Measurements from ENCODE around the gene CCND1.

The CCND1 gene

DNA sequence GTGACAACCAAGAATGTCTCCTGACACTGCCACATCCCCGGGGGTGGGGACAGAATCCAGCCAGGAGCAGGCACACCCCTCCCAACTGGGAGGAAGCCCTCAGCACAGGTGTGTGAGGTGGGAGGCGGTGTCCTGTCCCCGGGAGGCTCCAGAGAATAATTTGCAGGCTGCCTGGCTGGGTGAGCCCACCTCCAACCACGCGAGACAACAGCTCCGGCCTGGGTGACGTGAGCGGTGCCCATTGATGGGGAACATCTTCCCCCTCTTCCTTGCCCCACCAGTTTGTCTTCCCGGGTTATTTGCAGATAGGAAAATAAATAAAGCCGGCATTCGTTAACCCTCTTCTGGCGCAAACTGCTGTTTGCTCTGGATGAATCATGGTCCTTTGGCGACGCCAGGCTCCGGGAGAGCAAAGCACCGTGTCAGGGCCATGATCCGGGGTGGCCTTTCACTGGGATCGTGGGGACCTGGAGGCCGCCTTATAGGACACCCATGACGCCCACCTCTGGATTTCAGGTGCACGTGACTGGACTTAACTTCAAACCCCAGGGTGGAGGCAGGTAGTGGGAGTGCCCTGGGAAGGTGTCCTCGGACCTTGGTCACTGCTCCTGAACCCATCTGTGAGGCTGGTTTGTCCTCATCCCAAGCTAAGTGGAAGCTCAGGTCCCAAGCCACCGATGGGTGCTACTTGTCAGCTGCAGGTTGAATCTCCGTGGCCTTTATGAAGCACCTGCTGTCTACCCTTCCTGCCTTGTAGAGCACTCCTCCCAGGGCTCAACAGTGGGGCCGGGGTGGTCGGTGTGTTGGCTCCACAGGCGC, 13.9 kb downstream of the CCND1 start:
- 94% methylated on average over 22 of the region's 27 CpGs for WGBS (ENCODE audit: insufficient coverage)
- Histone ChIP-seq H3K36me3 (ENCODE audit: control insufficient read depth in 4 of 4, insufficient read depth in 4 of 4, low read length in 3 of 4) (no peaks in the 10 kb centered on the region), H3K27ac (ENCODE audit: insufficient read depth in 1 of 2, low read depth in 1 of 2, low read length in 2 of 2, poor library complexity in 1 of 2, severe bottlenecking in 2 of 2) (no peak overlapping the region), H3K4me3 (ENCODE audit: control insufficient read depth in 1 of 7, extremely low read depth in 1 of 7, insufficient read depth in 4 of 7, low read depth in 2 of 7, low read length in 6 of 7) (no peak overlapping the region), H3K9me3 (ENCODE audit: control extremely low read depth in 1 of 5, control insufficient read depth in 4 of 5, insufficient read depth in 2 of 5, low read depth in 1 of 5, low read length in 4 of 5) (no peaks in the 10 kb centered on the region), H3K4me1 (ENCODE audit: control extremely low read depth in 1 of 4, control insufficient read depth in 4 of 4, insufficient read depth in 4 of 4, low read length in 3 of 4) (peaks cover 0 to 5% (median 2%) of the 10 kb centered on the region in 4 experiments), H3K27me3 (replicated peaks in 2 of 5; ENCODE audit: control insufficient read depth in 4 of 5, insufficient read depth in 5 of 5, low read length in 4 of 5) (no peaks in the 10 kb centered on the region)
- ChIA-PET POLR2A (no interaction called here), CTCF (interaction anchor here (1.2 to 1.5 kb wide), 3 partner anchors 12 to 555 kb away, joined by 3 read pairs; no protein-coding TSS in a partner anchor)
- DNase-seq, result no peak

DNA sequence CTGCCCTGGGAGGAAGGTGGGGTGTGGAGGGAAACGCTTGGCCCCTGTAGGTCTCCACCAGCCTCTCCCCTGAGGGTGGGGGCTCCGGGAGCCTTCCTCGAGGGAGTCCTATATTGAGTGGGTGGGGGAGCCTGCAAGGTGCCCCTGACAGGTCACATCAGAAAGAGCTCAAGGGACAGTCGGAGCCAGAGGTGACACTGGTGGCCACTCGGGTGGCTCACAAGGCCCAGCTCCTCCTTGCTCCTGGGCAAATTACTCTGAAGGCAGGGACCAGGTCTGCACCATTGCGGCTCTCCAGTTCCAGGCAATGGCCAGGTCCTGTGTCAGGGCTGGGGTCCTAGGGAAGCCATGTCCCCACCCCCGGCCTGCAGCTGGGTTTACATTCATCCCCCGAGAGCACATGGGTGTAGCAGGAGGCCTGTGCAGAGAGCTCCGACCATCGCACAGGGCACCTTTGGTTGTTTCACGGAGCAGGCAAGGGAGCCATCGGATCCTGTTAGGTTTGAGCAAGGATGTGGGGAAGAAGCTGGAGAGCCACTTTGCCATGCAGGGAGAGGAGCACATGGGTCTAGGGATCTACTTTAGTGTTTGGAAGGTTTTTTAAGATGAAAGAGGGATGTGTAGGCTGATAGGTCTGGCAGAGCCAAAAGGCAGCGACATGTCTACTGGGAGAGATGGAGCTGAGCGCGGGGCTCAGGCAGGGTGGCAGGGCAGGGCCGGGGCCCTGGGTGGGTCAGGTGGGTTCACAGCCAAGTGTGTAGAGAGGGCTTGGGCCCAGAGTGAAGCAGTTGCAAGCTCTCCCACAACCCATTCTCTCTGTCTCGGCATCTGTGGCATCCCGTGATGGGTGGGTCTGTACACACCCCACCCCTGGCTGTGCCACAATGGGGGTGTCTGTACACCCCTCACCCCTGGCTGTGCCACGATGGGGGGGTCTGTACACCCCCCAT, 14.8 kb downstream of the CCND1 start:
- H3K36me3 ChIP-seq (ENCODE audit: control insufficient read depth in 4 of 4, insufficient read depth in 4 of 4, low read length in 3 of 4), result no peaks in the 10 kb centered on the region
- 98% methylated on average over 19 of the region's 19 CpGs for WGBS (ENCODE audit: insufficient coverage)
- no peaks in the 10 kb centered on the region for H3K4me1 ChIP-seq (ENCODE audit: control extremely low read depth in 1 of 4, control insufficient read depth in 4 of 4, insufficient read depth in 4 of 4, low read length in 3 of 4)
- CTCF ChIA-PET, result interaction anchor here (1.2 to 1.8 kb wide), 5 partner anchors 11 to 556 kb away, joined by 3 to 14 read pairs (median 3); no protein-coding TSS in a partner anchor
- POLR2A ChIA-PET, result no interaction called here
- DNase-seq, result no peak
- H3K9me3 ChIP-seq (ENCODE audit: control extremely low read depth in 1 of 5, control insufficient read depth in 4 of 5, insufficient read depth in 2 of 5, low read depth in 1 of 5, low read length in 4 of 5), result no peaks in the 10 kb centered on the region
- H3K27me3 ChIP-seq (replicated peaks in 2 of 5; ENCODE audit: control insufficient read depth in 4 of 5, insufficient read depth in 5 of 5, low read length in 4 of 5), result no peaks in the 10 kb centered on the region
- no peak overlapping the region for H3K4me3 ChIP-seq (ENCODE audit: control insufficient read depth in 1 of 7, extremely low read depth in 1 of 7, insufficient read depth in 4 of 7, low read depth in 2 of 7, low read length in 6 of 7)
- no peak overlapping the region for H3K27ac ChIP-seq (ENCODE audit: insufficient read depth in 1 of 2, low read depth in 1 of 2, low read length in 2 of 2, poor library complexity in 1 of 2, severe bottlenecking in 2 of 2)

DNA sequence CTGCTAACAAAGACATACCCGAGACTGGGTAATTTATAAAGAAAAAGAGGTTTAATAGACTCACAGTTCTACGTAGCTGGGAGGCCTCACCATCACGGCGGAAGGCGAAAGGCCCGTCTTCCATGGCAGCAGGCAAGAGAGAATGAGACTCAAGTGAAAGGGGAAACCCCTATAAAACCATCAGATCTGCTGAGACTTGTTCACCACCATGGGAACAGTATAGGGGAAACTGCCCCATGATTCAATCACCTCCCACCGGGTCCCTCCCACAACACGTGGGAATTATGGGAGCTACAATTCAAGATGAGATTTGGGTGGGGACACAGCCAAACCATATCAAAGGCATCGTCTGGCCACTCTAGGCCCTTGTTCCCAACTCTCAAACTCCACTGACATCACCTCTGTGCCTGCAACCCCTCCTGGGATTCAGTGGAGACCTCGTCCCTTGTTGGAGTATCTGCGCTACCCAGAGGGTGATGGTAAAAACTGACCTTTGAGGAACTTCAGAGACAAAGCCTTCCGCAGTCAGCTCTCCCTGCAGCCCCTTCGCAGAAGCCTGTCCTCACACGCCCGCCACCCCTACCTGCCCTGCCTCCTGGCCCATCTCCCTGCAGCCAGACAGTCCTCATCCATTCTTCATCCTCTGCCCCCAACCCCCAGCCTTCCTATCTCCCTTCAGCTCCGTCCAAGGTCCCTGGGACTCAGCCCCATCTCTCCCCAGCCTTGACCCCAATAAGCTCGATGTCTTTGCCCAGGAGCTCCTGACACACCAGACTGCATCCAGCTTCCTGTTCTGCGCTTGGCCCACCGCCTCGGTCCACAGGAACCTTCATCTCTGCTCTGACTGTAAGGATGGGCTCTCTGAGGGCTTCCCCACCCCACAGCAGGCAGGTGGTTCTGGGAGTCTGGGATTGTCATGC, 15.8 kb downstream of the CCND1 start:
- H3K9me3 ChIP-seq (ENCODE audit: control extremely low read depth in 1 of 5, control insufficient read depth in 4 of 5, insufficient read depth in 2 of 5, low read depth in 1 of 5, low read length in 4 of 5), result no peaks in the 10 kb centered on the region
- CTCF ChIA-PET, result interaction anchor here (1.5 to 1.8 kb wide), 3 partner anchors 12 to 551 kb away, joined by 3 to 14 read pairs (median 3); no protein-coding TSS in a partner anchor
- H3K4me1 ChIP-seq (ENCODE audit: control extremely low read depth in 1 of 4, control insufficient read depth in 4 of 4, insufficient read depth in 4 of 4, low read length in 3 of 4), result peaks cover 0 to 4% (median 0%) of the 10 kb centered on the region in 4 experiments
- 94% methylated on average over 19 of the region's 20 CpGs for WGBS (ENCODE audit: insufficient coverage)
- H3K27ac ChIP-seq (ENCODE audit: insufficient read depth in 1 of 2, low read depth in 1 of 2, low read length in 2 of 2, poor library complexity in 1 of 2, severe bottlenecking in 2 of 2), result no peak overlapping the region
- POLR2A ChIA-PET, result no interaction called here
- H3K27me3 ChIP-seq (replicated peaks in 2 of 5; ENCODE audit: control insufficient read depth in 4 of 5, insufficient read depth in 5 of 5, low read length in 4 of 5), result no peaks in the 10 kb centered on the region
- DNase-seq, result no peak
- no peaks in the 10 kb centered on the region for H3K36me3 ChIP-seq (ENCODE audit: control insufficient read depth in 4 of 4, insufficient read depth in 4 of 4, low read length in 3 of 4)
- no peak overlapping the region for H3K4me3 ChIP-seq (ENCODE audit: control insufficient read depth in 1 of 7, extremely low read depth in 1 of 7, insufficient read depth in 4 of 7, low read depth in 2 of 7, low read length in 6 of 7)

DNA sequence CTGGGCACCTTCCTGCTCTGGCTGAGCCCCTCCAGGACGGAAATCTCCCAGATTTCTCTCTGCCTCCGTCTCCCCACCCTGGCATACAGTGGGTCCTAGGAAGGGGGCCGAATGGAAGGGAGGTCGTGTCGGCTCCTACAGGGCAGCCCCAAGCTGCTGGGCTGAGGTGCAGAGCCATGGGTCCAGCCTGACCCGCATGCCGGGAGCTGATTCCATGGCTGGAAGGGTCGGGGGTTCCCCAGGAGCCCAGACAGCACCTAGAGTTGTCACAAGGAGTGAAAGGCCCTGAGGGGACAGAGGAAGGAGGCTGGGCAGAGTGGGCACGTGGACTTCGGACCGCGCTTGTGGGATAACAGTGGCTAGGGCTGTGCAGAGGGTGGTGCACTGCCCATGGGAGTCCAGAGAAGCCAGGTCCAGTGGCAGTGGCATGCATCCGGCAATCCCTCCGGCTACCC, 16.5 kb downstream of the CCND1 start:
- POLR2A ChIA-PET, result no interaction called here
- no peak overlapping the region for H3K27ac ChIP-seq (ENCODE audit: insufficient read depth in 1 of 2, low read depth in 1 of 2, low read length in 2 of 2, poor library complexity in 1 of 2, severe bottlenecking in 2 of 2)
- no peaks in the 10 kb centered on the region for H3K27me3 ChIP-seq (replicated peaks in 2 of 5; ENCODE audit: control insufficient read depth in 4 of 5, insufficient read depth in 5 of 5, low read length in 4 of 5)
- no peaks in the 10 kb centered on the region for H3K36me3 ChIP-seq (ENCODE audit: control insufficient read depth in 4 of 4, insufficient read depth in 4 of 4, low read length in 3 of 4)
- no peak overlapping the region for H3K4me3 ChIP-seq (ENCODE audit: control insufficient read depth in 1 of 7, extremely low read depth in 1 of 7, insufficient read depth in 4 of 7, low read depth in 2 of 7, low read length in 6 of 7)
- no peak for DNase-seq
- CTCF ChIA-PET, result interaction anchor here (1.8 kb wide), 1 partner anchor 13 kb away, joined by 14 read pairs; no protein-coding TSS in a partner anchor
- WGBS (ENCODE audit: insufficient coverage), result 98% methylated on average over 12 of the region's 14 CpGs
- no peaks in the 10 kb centered on the region for H3K9me3 ChIP-seq (ENCODE audit: control extremely low read depth in 1 of 5, control insufficient read depth in 4 of 5, insufficient read depth in 2 of 5, low read depth in 1 of 5, low read length in 4 of 5)
- peaks cover 0 to 11% (median 2%) of the 10 kb centered on the region in 4 experiments for H3K4me1 ChIP-seq (ENCODE audit: control extremely low read depth in 1 of 4, control insufficient read depth in 4 of 4, insufficient read depth in 4 of 4, low read length in 3 of 4)

DNA sequence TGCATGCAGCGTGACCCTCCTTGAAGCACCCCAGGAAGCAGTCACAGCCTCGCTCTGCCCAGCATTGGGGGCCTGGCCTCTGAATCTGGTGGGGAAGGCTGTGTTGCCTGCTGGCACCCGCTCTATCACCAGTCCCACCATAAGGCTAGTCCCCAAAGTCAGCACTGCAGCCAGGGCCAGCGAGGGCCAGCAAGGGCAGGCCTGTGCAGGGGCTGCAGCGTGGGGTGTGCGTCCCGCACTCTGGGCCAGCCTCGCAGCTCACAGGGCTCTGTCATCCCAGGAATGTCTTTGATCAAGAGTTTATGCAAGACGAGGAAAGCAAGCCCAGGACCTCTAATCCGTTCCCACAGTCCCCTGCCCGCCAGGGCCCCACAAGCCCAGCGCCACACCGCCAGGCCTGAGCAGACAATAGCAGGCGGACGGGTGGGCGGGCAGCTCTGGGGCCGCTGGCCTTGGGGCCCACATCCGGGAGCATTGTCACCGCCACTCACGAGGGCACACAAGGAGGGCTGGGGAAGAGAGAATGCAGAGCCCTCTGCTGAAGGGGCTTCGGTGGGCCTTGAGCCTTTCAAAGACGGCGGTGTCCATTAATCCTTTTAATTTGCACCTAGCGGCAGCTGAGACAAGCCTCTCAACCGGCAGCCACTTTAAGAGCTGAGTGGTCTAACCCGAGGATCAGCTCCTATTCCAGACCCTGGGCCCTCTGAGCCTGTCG, 17.1 kb downstream of the CCND1 start:
- no peaks in the 10 kb centered on the region for H3K27me3 ChIP-seq (replicated peaks in 2 of 5; ENCODE audit: control insufficient read depth in 4 of 5, insufficient read depth in 5 of 5, low read length in 4 of 5)
- CTCF ChIA-PET, result interaction anchor here (0.9 to 5.2 kb wide), 3 partner anchors 10 to 14 kb away, joined by 3 to 38 read pairs (median 5); no protein-coding TSS in a partner anchor
- H3K4me1 ChIP-seq (ENCODE audit: control extremely low read depth in 1 of 4, control insufficient read depth in 4 of 4, insufficient read depth in 4 of 4, low read length in 3 of 4), result peaks cover 0 to 14% (median 3%) of the 10 kb centered on the region in 4 experiments
- H3K27ac ChIP-seq (ENCODE audit: insufficient read depth in 1 of 2, low read depth in 1 of 2, low read length in 2 of 2, poor library complexity in 1 of 2, severe bottlenecking in 2 of 2), result no peak overlapping the region
- POLR2A ChIA-PET, result no interaction called here
- peaks cover 0 to 3% (median 0%) of the 10 kb centered on the region in 4 experiments for H3K36me3 ChIP-seq (ENCODE audit: control insufficient read depth in 4 of 4, insufficient read depth in 4 of 4, low read length in 3 of 4)
- no peak for DNase-seq
- no peaks in the 10 kb centered on the region for H3K9me3 ChIP-seq (ENCODE audit: control extremely low read depth in 1 of 5, control insufficient read depth in 4 of 5, insufficient read depth in 2 of 5, low read depth in 1 of 5, low read length in 4 of 5)
- 92% methylated on average over 26 of the region's 27 CpGs for WGBS (ENCODE audit: insufficient coverage)
- no peak overlapping the region for H3K4me3 ChIP-seq (ENCODE audit: control insufficient read depth in 1 of 7, extremely low read depth in 1 of 7, insufficient read depth in 4 of 7, low read depth in 2 of 7, low read length in 6 of 7)

Data from common myeloid progenitor, CD34-positive (primary cell).